Body of pancreas (tissue), 4 donors: Measurements from ENCODE around the gene ANKH. TPM values are rescaled to one million over a fixed set of nuclear protein-coding genes. Genes with fewer than 3 reads are reported as not detected.

ENCODE experiments used
- ATAC-seq: fragments of 150-250 bp; one replicate; pipeline ENCODE4 v1.9.1; 2016
- DNase-seq, 4 donors: peaks; one replicate each; pipeline ENCODE4 v3.0.0-alpha.2; 2019
- H3K27ac ChIP-seq, 4 donors: fragments of 200-600 bp; sonication (generic); 1 replicate in 3 of 4; 2 replicates in 1 of 4; pipeline versions ENCODE4 v1.5.1 to v1.6.1; 2016 to 2019; ENCODE audit warnings: mild to moderate bottlenecking in 1 of 4, mixed read lengths in 1 of 4, moderate library complexity in 1 of 4
- H3K27me3 ChIP-seq, 2 donors: fragments of 200-600 bp; sonication (generic); one replicate each; pipeline ENCODE4 v1.6.0; 2016; ENCODE audit warnings: mild to moderate bottlenecking in 1 of 2
- H3K36me3 ChIP-seq, 2 donors: fragments of 200-600 bp; sonication (generic); replicated peaks in 1 of 2; 2 replicates each; pipeline ENCODE4 v1.5.1; 2016; ENCODE audit warnings: low read depth in 2 of 2; ENCODE audit not compliant: insufficient read depth in 1 of 2
- H3K4me1 ChIP-seq: fragments of 200-600 bp; sonication (generic); one replicate; pipeline ENCODE4 v1.6.0; 2016
- H3K4me3 ChIP-seq, 2 donors: fragments of 200-600 bp; sonication (generic); 1 replicate in 1 of 2; 2 replicates in 1 of 2; pipeline ENCODE4 v1.5.1; 2016 to 2019
- H3K9me3 ChIP-seq, 3 donors: fragments of 200-600 bp; sonication (generic); 1 replicate in 2 of 3; 2 replicates in 1 of 3; pipeline ENCODE4 v1.5.1; 2016
- CTCF ChIP-seq, 7 experiments: fragments of 450-650 bp in 4 of 7; fragments of 200-600 bp in 3 of 7; sonication (generic) in 3 of 7; IDR thresholded peaks; one replicate each; pipeline ENCODE4 v1.5.1; 2016 to 2019; ENCODE audit warnings: antibody characterized with exemption in 7 of 7
- POLR2A ChIP-seq, 3 donors: fragments of 450-650 bp; IDR thresholded peaks; one replicate each; pipeline ENCODE4 v1.6.1; 2016; ENCODE audit warnings: antibody characterized with exemption in 3 of 3, mild to moderate bottlenecking in 2 of 3
- WGBS, 2 donors: methylation state at CpG; one replicate each; pipeline ENCODE4 v1.1.5; 2017; 5-methylcytosine and 5-hydroxymethylcytosine counted together
- intact Hi-C: fragments of 100-400 bp; cut with DNase I; formaldehyde crosslinking; loops from one replicate; pipeline ENCODE4 v1.15.1; 2023
- total RNA-seq, 2 donors: library from RNA; depleted of rRNA; stranded (reverse); fragments of >200 nt; gene quantifications; one replicate each; pipeline ENCODE4 v1.1.0, GENCODE V29; 2016

ANKH gene
- total RNA-seq, 2 donors from 2014 or later, result 19.1 to 20.5 TPM

- H3K27ac ChIP-seq, result peak overlapping the region in 2 of 4 donors; percentile 26 to 47
- no peak for ATAC-seq
These were observed 195.7 kb downstream of the ANKH start for GRCh38 chr5:14675865-14676300.

GRCh38 chr5:14674983-14675854 is 196.4 kb downstream of the ANKH start:
- H3K27ac ChIP-seq, result peak overlapping the region in 2 of 4 donors; percentile 26 to 47

More at GRCh38 chr5:14675865-14676300, 195.7 kb downstream of the ANKH start:
- WGBS, 2 donors, result 41 to 62% methylated on average over 6 of the region's 6 CpGs
- H3K4me1 ChIP-seq, result peaks cover 41% of the 10 kb centered on the region
- no peaks in the 10 kb centered on the region for H3K9me3 ChIP-seq
- no peak overlapping the region for H3K4me3 ChIP-seq
- H3K36me3 ChIP-seq, result peaks cover 0 to 7% of the 10 kb centered on the region in 2 donors
- TF ChIP-seq POLR2A (IDR thresholded peaks at IDR 0.05) (no peak), CTCF (IDR thresholded peaks at IDR 0.05) (no peak)
- H3K27me3 ChIP-seq, result no peaks in the 10 kb centered on the region
- DNase-seq, result no peak
- intact Hi-C loops, result no loop called here

GRCh38 chr5:14673443-14673842 is 198.1 kb downstream of the ANKH start:
- 88 to 90% methylated on average over 3 of the region's 3 CpGs for WGBS, 2 donors
- DNase-seq (no peak), ATAC-seq (no peak)
- peaks cover 45% of the 10 kb centered on the region for H3K4me1 ChIP-seq
- intact Hi-C loops, result no loop called here
- no peaks in the 10 kb centered on the region for H3K36me3 ChIP-seq
- no peaks in the 10 kb centered on the region for H3K27me3 ChIP-seq
- no peak overlapping the region for H3K4me3 ChIP-seq
- TF ChIP-seq POLR2A (IDR thresholded peaks at IDR 0.05), result no peak
- TF ChIP-seq CTCF (IDR thresholded peaks at IDR 0.05), result no peak
- H3K27ac ChIP-seq, result no peak overlapping the region
- no peaks in the 10 kb centered on the region for H3K9me3 ChIP-seq

More at GRCh38 chr5:14674983-14675854, 196.4 kb downstream of the ANKH start:
- Histone ChIP-seq H3K9me3 (no peaks in the 10 kb centered on the region), H3K4me1 (peaks cover 45% of the 10 kb centered on the region), H3K36me3 (peaks cover 0 to 3% of the 10 kb centered on the region in 2 donors), H3K4me3 (no peak overlapping the region), H3K27me3 (no peaks in the 10 kb centered on the region)
- TF ChIP-seq POLR2A (IDR thresholded peaks at IDR 0.05), result no peak
- no peak for TF ChIP-seq CTCF (IDR thresholded peaks at IDR 0.05)
- intact Hi-C loops, result no loop called here
- WGBS, 2 donors, result 65 to 66% methylated on average over 8 of the region's 8 CpGs
- ATAC-seq (no peak), DNase-seq (no peak)

- H3K4me3 ChIP-seq, result no peak overlapping the region
- no peak for ATAC-seq
- H3K9me3 ChIP-seq, result no peaks in the 10 kb centered on the region
- no peaks in the 10 kb centered on the region for H3K36me3 ChIP-seq
- no peaks in the 10 kb centered on the region for H3K27me3 ChIP-seq
- no peak for TF ChIP-seq POLR2A (IDR thresholded peaks at IDR 0.05)
- TF ChIP-seq CTCF (IDR thresholded peaks at IDR 0.05), result no peak
- 76 to 79% methylated on average over 9 of the region's 9 CpGs for WGBS, 2 donors
- H3K4me1 ChIP-seq, result peaks cover 47% of the 10 kb centered on the region
- DNase-seq, result no peak
- intact Hi-C loops, result no loop called here
- peak overlapping the region in 1 of 4 donors; percentile 58 for H3K27ac ChIP-seq
These were observed 198.8 kb downstream of the ANKH start for GRCh38 chr5:14672484-14673394.
